PC-9 (cell line): Measurements from ENCODE around the gene WDCP. TPM values are rescaled to one million over a fixed set of nuclear protein-coding genes. Genes with fewer than 3 reads are reported as not detected.

Experiments used
- BruUV-seq: library from RNA; stranded (reverse); fragments of 400-500 nt; replicated peaks from 2 replicates; lab custom pipeline; 2021; lab: Mats Ljungman, UMichigan
- CTCF ChIA-PET: fragments of 300-600 bp; sonication (Branson Sonifier 250); formaldehyde crosslinking; loops from one replicate; lab custom pipeline; 2022; ENCODE audit warnings: antibody characterized with exemption; lab: Charles Lee
- POLR2A ChIA-PET: fragments of 300-600 bp; sonication (Branson Sonifier 250); formaldehyde crosslinking; loops from one replicate; lab custom pipeline; 2022; ENCODE audit warnings: antibody characterized with exemption; ENCODE audit not compliant: unreplicated experiment; lab: Charles Lee
- DNase-seq, 2 experiments: peaks; one replicate each; pipeline versions ENCODE4 v3.0.0 to v3.0.0-alpha.2; 2015 to 2022; ENCODE audit warnings: mixed read lengths in 1 of 2
- H2AFZ ChIP-seq: fragments of 200-600 bp; sonication (generic); 2 replicates; pipeline ENCODE4 v1.8.1; 2017; ENCODE audit warnings: antibody characterized with exemption
- H3F3A ChIP-seq: fragments of 200-600 bp; sonication (generic); 2 replicates; pipeline ENCODE4 v1.8.1; 2017; ENCODE audit warnings: antibody characterized with exemption, mild to moderate bottlenecking, low read depth; ENCODE audit not compliant: insufficient read depth
- H3K27ac ChIP-seq: fragments of 200-600 bp; sonication (generic); 2 replicates; pipeline ENCODE4 v1.6.1; 2016; ENCODE audit warnings: mixed run types
- H3K27me3 ChIP-seq: fragments of 200-600 bp; sonication (generic); 2 replicates; pipeline ENCODE4 v1.6.1; 2016; ENCODE audit warnings: low read depth, mixed run types; ENCODE audit not compliant: insufficient read depth
- H3K36me3 ChIP-seq: fragments of 200-600 bp; sonication (generic); 2 replicates; pipeline ENCODE4 v1.6.1; 2016; ENCODE audit warnings: low read depth, mixed run types
- H3K4me1 ChIP-seq: fragments of 200-600 bp; sonication (generic); replicated peaks from 2 replicates; pipeline ENCODE4 v1.6.1; 2016; ENCODE audit warnings: mixed run types; ENCODE audit not compliant: insufficient read depth
- H3K4me2 ChIP-seq: fragments of 200-600 bp; sonication (generic); 2 replicates; pipeline ENCODE4 v1.6.1; 2017; ENCODE audit warnings: mixed run types
- H3K4me3 ChIP-seq: fragments of 200-600 bp; sonication (generic); 2 replicates; pipeline ENCODE4 v1.6.1; 2016; ENCODE audit warnings: mixed run types
- H3K79me2 ChIP-seq: fragments of 200-600 bp; sonication (generic); 2 replicates; pipeline ENCODE4 v1.6.1; 2017; ENCODE audit warnings: low read depth, mixed run types
- H3K9me2 ChIP-seq: fragments of 200-600 bp; sonication (generic); 2 replicates; pipeline ENCODE4 v1.8.1; 2017; ENCODE audit warnings: mild to moderate bottlenecking; ENCODE audit not compliant: insufficient read depth
- H3K9me3 ChIP-seq: fragments of 200-600 bp; sonication (generic); 2 replicates; pipeline ENCODE4 v1.8.1; 2016; ENCODE audit warnings: low read depth; ENCODE audit not compliant: insufficient read depth
- H4K20me1 ChIP-seq: fragments of 200-600 bp; sonication (generic); 2 replicates; pipeline ENCODE4 v1.8.1; 2017; ENCODE audit not compliant: insufficient read depth
- CTCF ChIP-seq: fragments of 200-600 bp; sonication (generic); conservative IDR thresholded peaks from 2 replicates; pipeline ENCODE4 v1.6.1; 2017; ENCODE audit warnings: mixed run types, antibody characterized with exemption, mild to moderate bottlenecking, moderate library complexity
- EZH2 ChIP-seq: fragments of 200-600 bp; sonication (generic); IDR thresholded peaks from 2 replicates; pipeline ENCODE4 v1.8.0; 2017; ENCODE audit warnings: antibody characterized with exemption, low read depth
- intact Hi-C: fragments of 100-400 bp; cut with micrococcal nuclease; formaldehyde crosslinking; loops from one replicate; pipeline ENCODE4 v1.10.0; 2022; ENCODE audit not compliant: unreplicated experiment
- total RNA-seq: library from RNA; stranded (reverse); gene quantifications from 2 replicates; pipeline ENCODE4 v1.2.3, GENCODE V29; 2021

The WDCP gene
- total RNA-seq, 1 experiment from 2014 or later: 13.5 TPM

- no peaks in the 10 kb centered on the region for H3K27me3 ChIP-seq
- H3F3A ChIP-seq: peaks cover 45% of the 10 kb centered on the region
- no peak overlapping the region for H3K4me2 ChIP-seq
- no peak overlapping the region for H2AFZ ChIP-seq
- H3K36me3 ChIP-seq: peaks cover 22% of the 10 kb centered on the region
- ChIA-PET POLR2A (no interaction called here), CTCF (no interaction called here)
- peaks cover 46% of the 10 kb centered on the region for H3K79me2 ChIP-seq
- H3K9me2 ChIP-seq: no peaks in the 10 kb centered on the region
- peaks cover 50% of the 10 kb centered on the region for H4K20me1 ChIP-seq
- no peak overlapping the region for H3K4me3 ChIP-seq
- TF ChIP-seq CTCF: no peak
- no peak for TF ChIP-seq EZH2
- H3K4me1 ChIP-seq: peaks cover 9% of the 10 kb centered on the region
- no peaks in the 10 kb centered on the region for H3K9me3 ChIP-seq
- BruUV-seq: no TSS peak
- no peak for DNase-seq
- intact Hi-C loops: no loop called here
- H3K27ac ChIP-seq: no peak overlapping the region
Measured at GRCh38 chr2:24072259-24072658, 25.1 kb upstream of the WDCP start.

DNA sequence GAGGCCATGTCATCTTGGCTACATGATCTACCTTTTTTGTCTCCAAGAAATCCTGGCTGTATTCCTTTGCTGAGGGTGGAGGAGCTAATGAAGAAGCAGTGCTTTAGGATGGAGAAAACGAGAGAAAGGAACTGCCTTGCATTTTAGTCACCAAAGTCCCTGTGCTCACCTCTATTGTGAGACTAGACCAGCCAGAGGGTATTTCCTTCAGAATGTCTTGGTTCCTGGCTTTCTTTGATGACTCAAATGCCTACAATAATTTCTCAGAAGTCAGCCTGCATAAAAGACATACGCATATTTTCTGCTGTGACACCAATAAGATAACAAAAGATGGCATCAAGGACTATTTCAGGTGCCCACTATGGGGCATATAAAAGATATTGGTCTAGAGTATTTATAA is 18.1 kb upstream of the WDCP start:
- Histone ChIP-seq H3K4me3 (no peak overlapping the region), H2AFZ (no peak overlapping the region), H3K27ac (no peak overlapping the region), H3K79me2 (no peaks in the 10 kb centered on the region), H3K4me1 (no peaks in the 10 kb centered on the region), H3K27me3 (no peaks in the 10 kb centered on the region), H3K9me2 (no peaks in the 10 kb centered on the region), H4K20me1 (peaks cover 17% of the 10 kb centered on the region), H3K9me3 (no peaks in the 10 kb centered on the region), H3K4me2 (no peak overlapping the region), H3K36me3 (peaks cover 10% of the 10 kb centered on the region), H3F3A (peaks cover 29% of the 10 kb centered on the region; the same call in 1 of the 2 replicates)
- no peak for DNase-seq
- ChIA-PET CTCF (no interaction called here), POLR2A (interaction anchor here (0.7 kb wide), 1 partner anchor 18 kb away, joined by 5 read pairs; the partner anchor contains the start of gene WDCP)
- BruUV-seq: no TSS peak
- TF ChIP-seq CTCF (no peak), EZH2 (no peak)
- intact Hi-C loops: no loop called here

DNA sequence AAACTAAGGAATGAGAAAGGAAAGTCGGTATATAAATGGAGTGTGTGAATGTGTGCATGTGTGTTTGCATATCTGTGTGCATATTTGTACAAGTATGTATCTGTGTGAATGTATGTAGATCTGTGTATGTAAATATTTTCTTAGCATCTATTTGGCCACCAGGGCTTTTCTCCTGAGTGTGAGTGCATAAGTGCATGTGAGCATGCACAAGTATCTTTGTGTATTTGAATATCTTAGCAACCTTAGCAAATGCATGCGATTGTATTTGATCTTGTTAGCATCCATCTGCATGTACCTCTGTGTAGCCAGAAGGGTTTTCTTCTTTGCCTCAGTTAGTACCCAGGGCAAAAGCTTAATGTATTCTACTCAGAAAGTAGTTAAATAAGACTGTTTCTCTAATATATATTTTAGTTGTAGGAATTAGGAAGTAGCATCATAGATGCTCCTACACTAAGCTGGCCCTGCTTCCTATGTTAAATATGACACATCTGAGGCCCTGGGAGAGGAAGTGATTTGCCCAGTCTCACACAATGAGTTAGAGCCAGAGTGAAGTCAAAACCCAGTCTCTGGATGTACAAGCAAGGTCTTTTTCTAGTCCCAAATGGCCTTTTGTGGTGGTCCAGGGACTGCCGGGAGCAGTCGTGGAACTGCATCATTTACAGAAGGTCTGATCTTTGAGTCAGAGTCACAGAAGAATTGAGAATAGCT is 11.5 kb upstream of the WDCP start:
- ChIA-PET CTCF (no interaction called here), POLR2A (interaction anchor here (0.6 kb wide), 1 partner anchor 10 kb away, joined by 5 read pairs; no protein-coding TSS in a partner anchor)
- intact Hi-C loops: no loop called here
- Histone ChIP-seq H3K4me1 (no peaks in the 10 kb centered on the region), H3K27me3 (no peaks in the 10 kb centered on the region), H3K36me3 (no peaks in the 10 kb centered on the region), H3K4me3 (no peak overlapping the region), H3K27ac (no peak overlapping the region), H4K20me1 (no peaks in the 10 kb centered on the region), H3K79me2 (no peaks in the 10 kb centered on the region), H3K9me3 (no peaks in the 10 kb centered on the region), H3K4me2 (no peak overlapping the region), H3F3A (0 out of 2 replicates have a peak, but pooled peaks cover 9% of the 10 kb centered on the region), H3K9me2 (no peaks in the 10 kb centered on the region), H2AFZ (no peak overlapping the region)
- no peak for DNase-seq
- no TSS peak for BruUV-seq
- TF ChIP-seq EZH2 (no peak), CTCF (no peak)
